ENCODE results near the gene CCL4L2.
"Not testable (repeated sequence)": the region's sequence is repeated elsewhere in the genome, so short reads cannot be mapped to it uniquely, and the experiment has no call there.

The CCL4L2 gene

DNA sequence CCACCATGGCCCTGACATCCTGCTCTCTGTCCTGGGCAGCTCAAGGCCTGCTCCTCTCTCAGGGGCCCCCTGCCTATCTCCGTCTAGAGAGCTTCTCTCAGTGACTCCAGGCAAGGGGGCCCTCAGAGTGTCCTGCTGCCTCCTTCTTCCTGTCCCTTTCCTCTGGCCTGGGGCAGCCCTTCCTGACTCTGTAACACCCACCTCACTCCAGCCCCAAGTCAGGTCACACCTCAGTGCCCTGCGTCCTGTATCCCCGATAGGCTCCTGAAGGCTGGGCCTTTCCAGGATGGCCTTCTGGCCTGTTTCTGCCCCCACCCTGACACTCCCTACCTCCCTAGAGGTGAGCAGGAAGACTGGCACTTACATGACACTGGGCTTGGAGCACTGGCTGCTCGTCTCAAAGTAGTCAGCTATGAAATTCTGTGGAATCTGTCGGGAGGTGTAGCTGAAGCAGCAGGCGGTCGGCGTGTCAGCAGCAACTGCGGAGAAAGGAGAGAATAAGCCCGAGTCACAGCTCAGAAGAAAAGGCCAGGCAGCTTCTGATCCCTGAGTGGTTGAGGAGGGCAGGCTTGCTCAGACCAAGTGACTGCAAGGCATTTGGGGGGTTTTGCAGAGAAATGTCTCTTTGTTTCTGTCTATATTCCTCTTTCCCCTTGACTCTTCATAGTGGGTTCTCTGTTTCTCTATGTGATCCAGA, 15.3 kb upstream of the CCL4L2 start:
- no peak for DNase-seq

DNA sequence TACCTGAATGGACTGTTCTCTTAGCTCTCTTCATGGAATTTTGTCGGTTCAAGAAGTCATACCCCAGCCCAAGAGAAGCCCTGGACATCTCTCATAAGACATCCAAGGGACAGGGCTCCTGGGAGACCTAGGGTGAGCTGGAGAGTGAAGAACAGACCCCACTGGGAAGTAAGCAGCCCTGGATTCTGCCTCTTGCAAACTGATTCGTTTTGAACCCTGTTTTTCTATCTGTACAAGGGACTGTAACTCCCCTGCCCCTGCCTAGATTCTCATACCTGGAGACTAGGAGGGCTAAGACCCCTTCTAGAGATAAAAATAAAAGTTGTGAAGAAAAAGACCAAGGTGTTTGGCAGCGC, 14.8 kb upstream of the CCL4L2 start:
- no peak for DNase-seq

DNA sequence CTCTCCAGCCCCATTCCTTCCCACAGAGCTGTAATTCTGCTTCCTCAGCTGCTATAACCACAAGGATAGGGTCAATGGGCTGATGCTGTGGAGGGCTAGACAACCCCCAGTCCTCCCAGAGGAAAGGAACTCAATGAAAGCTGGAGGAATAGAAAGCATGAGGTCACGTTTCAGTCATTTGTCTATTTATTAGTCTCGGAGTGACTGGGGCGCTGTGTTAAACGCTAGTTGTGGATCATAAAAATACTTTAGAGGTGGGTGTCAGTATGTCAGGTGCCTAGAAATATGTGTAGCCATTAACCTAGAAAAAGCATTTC, 13.5 kb upstream of the CCL4L2 start:
- DNase-seq, result no peak

DNA sequence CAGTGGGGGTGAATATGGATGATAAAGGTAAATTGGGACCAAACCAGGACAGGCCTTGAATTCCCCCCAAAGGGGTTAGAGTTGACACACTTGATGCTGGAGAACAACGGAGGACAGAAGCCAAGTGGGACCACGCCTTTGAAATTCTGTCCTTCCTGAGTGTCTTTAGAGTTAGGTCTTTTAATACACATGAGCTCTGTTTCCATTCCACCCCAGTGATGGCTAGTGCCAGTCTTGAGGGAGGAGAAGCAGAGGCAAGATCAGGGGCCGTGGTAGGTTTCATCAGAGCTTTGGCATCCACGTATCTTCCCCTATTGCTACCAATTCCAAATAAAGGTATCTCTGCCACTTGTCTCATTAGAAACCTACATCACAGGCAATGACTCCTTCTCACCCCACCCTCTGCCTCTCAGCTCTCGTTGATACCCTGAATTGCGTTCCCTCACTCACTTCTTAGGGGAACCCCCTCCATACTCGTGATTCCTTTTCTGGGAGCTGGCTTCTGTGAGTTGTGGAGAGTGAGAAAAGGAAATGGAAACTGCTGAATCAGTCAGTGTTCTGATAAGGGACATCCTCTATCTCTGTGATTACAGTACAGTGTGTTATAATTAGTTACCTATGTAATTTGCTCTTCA, 11.9 kb upstream of the CCL4L2 start:
- no peak for DNase-seq

DNA sequence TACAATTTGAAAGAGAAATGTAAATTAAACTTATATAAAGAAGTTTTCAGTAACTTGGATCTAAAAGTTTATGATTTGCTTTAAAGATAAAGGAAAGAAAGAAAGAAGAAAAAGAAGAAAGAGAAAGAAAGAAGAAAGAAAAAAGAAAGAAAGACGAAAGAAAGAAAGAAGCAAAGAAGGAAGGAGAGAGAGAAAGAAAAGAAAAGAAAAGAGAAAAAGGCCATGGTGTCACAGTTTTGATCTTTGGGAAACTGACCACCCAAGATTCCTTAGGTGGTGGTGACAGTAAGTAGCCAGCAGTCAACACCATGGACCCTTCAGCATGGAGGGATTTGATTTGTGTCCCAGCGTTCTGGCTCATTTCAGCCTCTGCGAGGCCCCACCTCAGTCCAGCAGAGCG, 9.8 kb upstream of the CCL4L2 start:
- DNase-seq, result not testable (repeated sequence)

DNA sequence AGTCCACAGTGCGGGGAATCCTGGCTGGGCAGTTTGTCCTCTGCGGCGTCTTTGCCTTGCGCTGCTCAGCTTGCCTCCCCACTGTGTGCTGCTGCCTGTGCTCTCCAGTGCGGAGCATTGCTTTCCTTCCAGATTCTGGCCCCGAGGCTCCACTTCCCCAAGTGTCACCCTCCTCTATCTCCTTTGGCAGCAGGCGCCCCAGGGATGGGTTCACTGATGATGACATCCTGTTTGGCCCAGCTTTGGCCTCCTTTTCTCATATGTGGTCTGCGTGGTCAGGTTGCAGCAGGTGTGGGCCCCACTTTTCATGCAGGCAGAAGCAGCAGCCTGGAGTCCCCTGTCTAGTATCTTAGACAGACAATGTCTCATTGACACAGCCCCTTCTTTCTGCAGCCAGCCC, 9.4 kb upstream of the CCL4L2 start:
- not testable (repeated sequence) for DNase-seq

DNA sequence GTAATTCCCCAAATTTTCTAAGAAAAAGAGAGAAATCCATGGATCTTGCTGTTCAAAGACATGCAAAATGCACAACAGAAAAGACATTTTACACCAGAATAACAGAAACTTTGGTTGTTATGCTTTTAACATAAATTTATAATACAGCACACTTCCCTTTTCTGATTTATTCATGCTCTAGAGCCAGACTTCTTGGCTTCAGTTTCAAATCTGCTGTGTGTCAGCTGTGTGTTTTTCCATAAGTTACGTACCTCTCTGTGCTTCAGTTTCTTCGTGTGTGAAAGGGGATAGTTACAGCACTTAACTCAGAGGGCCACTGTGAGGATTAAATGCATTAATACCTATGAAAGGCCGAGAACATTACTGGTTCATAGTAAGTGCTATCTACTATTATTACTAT, 7.5 kb upstream of the CCL4L2 start:
- no peak for DNase-seq

DNA sequence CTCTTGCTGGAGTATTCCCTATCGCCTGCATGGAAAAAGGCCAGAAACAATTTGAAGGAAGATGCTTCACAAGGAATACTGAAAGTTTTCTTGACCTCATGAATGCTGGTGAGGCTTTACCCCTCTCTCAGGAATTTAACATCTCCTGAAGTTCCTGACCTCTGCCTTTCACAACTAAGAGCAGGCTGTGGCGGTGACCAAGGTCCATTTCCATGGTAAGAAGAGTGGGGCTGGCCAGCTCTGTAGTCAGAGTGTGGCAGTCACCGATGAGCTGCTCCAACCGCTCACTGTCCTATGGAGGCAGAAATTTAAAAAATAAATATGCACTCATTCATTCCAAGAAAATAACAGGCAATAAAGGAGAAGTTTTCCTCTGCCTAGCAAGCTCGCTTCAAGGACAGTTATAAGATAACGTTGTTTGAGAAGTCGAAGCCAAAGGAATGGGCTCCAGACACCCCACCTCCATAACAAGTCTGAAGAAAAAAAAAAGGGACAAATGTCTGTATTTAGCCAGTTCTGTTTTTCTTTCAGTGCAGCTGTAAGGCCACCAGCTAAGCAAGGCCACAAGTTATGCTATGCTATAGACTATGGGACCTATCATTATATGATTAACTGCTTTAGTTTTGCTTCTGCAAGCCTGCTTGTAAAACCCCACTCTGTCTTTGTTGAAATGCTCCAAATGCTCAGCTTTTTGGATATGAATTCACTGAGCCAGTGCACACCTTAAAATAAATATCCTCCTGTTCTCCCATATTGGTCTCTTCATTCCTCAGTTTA, 6.0 kb upstream of the CCL4L2 start:
- no peak for DNase-seq

DNA sequence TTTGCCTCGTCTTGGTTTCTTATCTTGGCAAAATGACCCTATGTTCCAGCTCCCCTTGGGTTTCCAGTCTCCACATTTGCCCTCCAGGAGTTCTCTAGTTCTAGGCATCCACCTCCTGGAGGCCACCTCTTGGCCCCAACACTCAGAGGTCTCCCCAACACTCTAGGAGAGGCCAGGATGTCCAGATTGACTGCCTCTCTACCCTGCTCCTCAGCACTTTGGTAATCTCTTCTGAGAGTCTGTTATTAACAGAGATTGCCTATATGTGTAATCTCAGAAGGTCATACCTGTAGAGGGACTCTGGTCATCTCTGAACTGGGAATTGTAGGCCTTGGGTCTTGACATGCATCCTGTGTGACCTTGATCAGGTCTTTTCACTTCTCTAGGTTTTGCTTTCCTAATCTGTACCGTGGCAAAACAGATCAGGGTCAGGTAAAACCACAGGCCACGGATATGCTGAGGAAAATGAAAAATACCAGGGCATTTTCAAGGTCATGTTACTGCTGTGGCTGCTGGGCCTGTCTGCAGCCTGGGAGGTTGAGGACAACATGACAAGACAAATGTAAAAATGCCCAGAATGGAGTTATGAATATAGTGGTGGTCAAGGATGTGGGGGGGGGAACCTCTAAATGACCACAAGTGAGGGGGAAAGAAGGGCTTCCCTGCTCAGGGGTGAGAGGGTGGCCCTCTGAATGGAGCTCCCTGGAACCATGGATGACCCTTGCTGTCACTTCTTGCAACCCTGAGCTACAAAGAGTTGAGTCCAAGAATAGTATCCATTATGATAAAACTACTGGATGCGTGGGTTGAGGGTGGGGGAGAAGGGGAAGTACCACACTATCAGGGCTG, 5.0 kb upstream of the CCL4L2 start:
- DNase-seq, result no peak

DNA sequence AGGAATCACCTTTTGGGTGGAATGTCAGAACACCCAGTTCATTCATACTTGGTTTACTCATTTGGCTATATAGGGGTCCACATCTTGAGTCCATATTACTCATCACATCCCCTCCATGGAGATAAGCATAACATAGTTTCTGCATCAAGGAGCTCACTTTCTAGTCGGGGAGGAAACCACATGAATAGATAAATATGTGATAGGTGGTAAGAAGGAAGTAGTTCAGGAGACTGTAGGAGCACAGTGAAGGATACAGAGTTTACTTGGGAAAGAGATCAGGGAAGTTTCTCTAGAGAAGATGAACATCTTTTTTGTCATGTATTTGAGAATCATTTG, 4.4 kb upstream of the CCL4L2 start:
- not testable (repeated sequence) for DNase-seq

DNA sequence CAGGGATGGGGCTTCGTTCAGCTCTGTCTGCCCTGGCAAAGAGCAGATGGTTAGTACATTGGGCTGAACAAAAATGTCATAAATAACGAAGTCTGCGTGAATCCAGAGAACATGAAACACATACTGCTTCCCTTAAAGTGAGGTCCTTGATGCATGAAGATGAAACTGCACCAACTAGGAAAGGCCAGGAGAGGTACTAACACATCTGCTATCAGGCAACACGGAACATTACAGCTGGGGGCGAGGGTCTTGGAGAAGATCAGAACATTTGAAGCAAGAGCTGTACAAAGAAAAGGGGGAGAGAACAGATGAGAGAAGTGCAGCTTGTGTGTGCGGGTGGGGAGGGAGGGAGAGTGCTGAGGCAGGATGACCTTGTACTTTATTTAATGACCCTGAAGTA, 3.5 kb upstream of the CCL4L2 start:
- not testable (repeated sequence) for DNase-seq

DNA sequence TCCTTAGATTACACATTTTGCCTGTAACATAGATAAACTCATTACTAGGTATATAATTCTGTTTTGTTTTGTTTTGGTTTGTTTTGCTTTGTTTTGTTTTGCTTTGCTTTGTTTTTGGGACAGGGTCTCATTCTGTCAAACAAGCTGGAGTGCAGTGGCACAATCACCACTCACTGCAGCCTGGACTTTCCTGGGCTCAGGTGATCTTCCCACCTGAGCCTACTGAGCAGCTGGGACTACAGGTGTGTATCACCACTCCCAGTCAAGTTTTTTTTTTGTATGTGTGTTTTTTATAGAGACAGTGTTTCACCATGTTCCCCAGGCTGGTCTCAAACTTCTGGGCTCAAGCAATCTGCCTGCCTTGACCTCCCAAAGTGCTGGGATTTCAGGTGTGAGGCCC, 1.3 kb upstream of the CCL4L2 start:
- no peak for DNase-seq

DNA sequence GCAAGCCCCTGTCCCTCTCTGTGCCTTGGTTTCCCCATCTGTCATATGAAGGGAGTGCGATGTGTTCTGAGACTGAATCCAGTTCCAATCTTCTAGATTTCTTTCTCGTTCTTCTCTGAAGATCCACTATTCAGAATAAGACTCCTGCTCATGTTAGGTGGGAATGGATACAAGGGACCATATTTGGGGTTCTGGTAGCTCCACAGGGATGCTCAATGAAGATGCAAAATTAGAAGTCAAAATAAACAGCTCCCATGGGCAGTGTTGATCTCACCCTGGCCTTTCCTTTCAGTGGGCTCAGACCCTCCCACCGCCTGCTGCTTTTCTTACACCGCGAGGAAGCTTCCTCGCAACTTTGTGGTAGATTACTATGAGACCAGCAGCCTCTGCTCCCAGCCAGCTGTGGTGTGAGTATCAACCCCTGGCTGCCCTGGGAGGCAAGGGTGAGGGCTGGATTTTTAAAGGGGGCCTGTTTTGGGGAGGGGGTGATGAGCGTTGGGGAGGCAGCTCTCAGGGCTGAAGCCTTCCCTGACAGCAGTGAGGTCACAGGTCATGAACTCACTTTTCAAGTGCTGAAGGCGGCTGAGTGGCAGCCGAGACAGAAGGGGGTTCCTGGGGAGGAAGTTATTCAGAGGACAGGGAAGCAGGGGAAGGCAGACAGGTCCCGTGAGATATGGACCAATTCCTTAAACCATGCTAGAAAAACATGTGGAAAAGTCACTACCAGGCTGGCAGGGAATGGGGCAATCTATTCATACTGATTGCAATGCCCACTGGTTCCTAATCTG, 815 bp downstream of the CCL4L2 start:
- DNase-seq, result not testable (repeated sequence)

DNA sequence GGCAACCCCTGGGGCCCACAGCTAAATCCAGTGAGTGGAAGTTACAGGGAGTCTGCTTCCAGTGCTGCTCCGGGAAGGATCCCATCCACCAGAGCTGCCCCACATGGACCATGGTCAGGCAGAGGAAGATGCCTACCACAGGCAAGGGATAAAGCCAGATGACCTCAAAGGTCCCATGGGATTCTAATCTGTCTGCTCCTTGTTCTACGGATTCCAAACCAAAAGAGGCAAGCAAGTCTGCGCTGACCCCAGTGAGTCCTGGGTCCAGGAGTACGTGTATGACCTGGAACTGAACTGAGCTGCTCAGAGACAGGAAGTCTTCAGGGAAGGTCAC, 1.4 kb downstream of the CCL4L2 start:
- DNase-seq, result no peak

DNA sequence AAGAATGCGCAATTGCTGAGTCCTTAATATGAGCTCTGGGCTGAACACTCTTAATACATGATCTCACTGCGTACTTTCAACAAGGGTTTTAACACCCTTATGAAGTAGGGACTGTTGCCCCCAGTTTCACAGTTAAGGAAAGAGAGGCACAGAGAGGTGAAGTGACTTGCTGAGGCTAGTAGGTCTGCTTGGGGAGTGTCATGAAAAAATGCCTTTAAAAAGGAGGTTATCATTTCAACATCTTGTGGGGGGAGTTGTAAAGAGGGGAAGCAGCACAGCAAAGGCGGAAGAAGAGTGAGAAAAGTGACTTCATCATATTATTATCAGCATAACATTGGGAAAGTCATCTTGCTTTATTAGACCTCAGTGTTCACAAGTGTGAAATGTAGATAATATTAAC, 2.1 kb downstream of the CCL4L2 start:
- DNase-seq, result no peak

DNA sequence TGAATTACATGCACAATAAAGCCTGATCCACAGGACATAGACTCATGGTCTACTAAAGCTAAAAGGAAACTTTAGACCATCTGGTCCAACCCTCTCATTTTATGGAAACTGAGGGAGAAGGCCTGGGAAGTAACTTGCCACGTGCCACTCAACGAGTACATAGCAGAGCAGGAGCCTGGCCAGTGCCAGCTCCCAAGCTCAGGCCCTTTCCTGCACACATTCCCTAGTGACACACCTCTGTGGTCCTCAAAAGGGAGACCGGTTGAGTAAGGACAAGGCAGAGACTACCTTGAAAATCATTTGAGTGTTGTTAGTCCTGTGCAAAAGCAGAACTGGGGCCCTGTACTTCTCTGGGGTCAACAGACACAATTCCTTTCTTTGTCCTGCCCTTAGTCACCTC, 2.8 kb downstream of the CCL4L2 start:
- no peak for DNase-seq

DNA sequence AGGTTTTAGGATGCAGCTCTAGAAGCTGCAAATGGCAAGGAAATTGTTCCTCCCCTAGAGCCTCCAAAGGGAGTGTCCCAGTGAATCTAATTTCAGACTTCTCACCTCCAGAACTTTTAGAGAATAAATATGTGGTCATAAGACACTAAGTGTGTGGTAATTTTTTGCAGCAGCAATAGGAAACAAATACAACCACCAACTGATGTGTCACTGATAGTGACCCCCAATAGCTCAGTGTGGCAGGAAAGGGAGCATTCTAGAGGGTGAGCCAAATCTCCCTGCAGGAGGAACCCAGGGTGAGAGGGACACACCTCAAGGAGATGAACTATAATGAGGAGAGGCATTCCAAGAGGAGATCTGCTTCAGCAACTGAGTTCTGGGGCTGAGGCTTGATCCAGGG, 4.1 kb downstream of the CCL4L2 start:
- no peak for DNase-seq

DNA sequence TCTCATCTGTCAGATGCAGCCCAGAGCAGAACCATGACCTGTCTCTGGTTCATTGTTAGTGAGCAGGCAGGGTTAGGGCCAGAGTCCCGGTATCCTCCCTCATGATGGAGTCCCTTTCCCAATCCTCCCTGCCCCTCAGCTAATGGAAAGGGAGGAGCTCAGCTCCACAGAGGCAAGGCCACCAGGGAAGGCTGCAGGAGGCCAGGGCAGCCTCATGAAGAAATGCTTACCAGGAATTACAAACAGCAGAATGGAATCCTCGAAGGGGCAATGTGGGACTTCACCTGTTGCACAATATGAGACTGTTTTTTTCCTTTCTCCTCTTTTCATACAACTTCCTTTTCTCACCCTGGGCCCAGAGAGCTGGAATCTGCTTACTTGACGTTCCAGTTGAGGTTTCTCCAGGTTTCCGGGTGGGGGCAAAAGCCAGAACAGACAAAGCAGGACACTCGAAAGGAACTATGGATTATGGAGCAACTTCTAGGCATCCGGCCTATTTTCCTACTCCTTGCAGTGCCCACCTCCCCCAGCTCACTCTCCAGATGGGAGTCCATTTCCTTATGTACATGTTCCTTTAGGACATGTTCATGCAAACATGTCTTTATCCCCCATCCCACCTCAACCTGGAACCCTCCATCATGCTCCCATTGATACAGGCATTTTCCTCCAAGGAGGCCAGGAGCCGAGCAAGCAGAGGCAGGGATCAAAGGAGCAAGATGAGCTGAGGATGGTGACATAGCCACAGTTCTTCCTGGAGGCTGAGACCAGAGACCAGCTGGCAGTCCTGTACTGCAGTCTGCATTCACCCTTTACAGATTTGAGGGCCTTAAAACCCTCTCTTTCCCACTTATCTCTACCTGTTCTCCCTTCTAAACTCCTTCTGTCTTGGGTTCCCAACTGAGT, 4.8 kb downstream of the CCL4L2 start:
- not testable (repeated sequence) for DNase-seq

DNA sequence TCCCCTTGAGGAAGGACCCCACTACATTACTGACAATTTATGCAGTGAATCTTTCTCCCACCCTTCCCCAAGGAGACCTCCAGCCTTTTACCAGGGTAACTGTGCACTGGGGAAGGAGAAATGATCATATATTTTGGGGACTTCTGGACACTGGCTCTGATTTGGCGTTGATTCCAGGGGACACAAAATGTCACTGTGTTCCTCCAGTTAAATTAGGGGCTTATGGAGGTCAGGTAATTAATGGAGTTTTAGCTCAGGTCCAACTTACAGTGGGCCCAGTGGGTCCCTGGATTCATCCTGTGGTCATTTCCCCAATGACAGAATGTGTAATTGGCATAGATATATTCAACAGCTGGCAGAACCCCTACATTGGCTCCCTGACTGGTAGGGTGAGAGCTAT, 8.7 kb downstream of the CCL4L2 start:
- not testable (repeated sequence) for DNase-seq

DNA sequence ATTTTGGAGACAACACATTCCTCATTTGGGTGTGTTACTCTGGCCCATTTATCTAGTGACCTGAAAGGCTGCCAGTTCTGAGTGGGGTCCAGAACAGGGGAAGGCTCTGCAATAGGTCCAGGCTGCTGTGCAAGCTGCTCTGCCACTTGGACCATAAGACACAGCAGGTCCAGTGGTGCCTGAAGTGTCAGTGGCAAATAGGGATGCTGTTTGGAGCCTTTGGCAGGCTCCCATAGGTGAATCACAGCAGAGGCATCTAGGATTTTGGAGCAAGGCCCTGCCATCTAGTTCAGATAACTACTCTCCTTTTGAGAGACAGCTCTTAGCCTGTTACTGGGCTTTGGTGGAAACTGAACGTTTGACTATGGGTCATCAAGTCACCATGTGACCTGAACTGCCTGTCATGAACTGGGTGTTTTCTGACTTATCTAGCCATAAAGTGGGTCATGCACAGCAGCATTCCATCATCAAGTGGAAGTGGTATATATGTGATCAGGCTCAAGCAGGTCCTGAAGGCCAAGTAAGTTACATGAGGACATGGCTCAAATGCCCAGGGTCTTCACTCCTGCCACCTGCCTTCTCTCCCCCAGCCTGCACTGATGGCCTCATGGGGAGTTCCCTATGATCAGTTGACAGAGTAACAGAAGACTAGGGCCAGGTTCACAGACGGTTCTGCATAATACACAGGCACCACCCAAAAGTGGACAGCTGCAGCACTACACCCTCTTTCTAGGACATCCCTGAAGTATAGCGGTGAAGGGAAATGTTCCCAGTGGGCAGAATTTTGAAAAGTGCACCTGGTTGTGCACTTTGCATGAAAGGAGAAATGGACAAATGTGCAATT, 10.1 kb downstream of the CCL4L2 start:
- DNase-seq, result not testable (repeated sequence)

DNA sequence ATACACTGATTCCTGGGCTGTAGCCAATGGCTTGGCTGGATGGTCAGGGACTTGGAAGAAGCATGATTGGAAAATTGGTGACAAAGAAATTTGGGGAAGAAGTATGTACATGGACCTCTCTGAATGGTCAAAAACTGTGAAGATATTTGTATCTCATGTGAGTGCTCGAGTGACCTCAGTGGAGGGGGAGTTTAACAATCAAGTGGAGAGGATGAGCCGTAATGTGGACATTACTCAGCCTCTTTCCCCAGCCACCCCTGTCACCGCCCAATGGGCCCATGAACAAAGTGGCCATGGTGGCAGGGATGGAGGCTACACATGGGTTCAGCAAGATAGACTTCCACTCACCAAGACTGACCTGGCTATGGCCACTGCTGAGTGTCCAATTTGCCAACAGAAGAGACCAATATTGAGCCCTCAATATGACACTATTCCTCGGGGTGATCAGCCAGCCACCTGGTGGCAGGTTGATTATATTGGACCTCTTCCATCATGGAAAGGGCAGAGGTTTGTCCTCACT, 10.8 kb downstream of the CCL4L2 start:
- not testable (repeated sequence) for DNase-seq
